Motor neuron (in vitro differentiated cells): ENCODE results near the gene POLDIP2. TPM values are rescaled to one million over a fixed set of nuclear protein-coding genes. Genes with fewer than 3 reads are reported as not detected.

Experiments used
- ATAC-seq, 8 experiments: fragments of 200-7000 bp; cut with Tn5 transposase; replicated peaks in 6 of 8; 2 replicates each; pipeline ENCODE4 v1.8.0; 2021; ENCODE audit warnings: mild to moderate bottlenecking in 8 of 8, moderate library complexity in 8 of 8
- H3K27ac ChIP-seq, 2 donors: fragments of 250-450 bp; sonication (Bioruptor Pico); 2 replicates each; pipeline ENCODE4 v1.9.0; 2021; ENCODE audit warnings: antibody characterized with exemption in 2 of 2, mild to moderate bottlenecking in 2 of 2, moderate library complexity in 1 of 2
- H3K4me1 ChIP-seq, 2 donors: fragments of 250-450 bp; sonication (Bioruptor Pico); replicated peaks in 1 of 2; 2 replicates each; pipeline ENCODE4 v1.6.1; 2021; ENCODE audit warnings: antibody characterized with exemption in 2 of 2, mild to moderate bottlenecking in 2 of 2, moderate library complexity in 1 of 2
- H3K4me3 ChIP-seq, 5 donors: fragments of 250-450 bp; sonication (Bioruptor Pico); 2 replicates each; pipeline ENCODE4 v1.9.0; 2021; ENCODE audit warnings: antibody characterized with exemption in 5 of 5, mild to moderate bottlenecking in 5 of 5, moderate library complexity in 4 of 5
- WGBS, 10 experiments: fragments of 450-650 bp; shearing (Covaris generic); methylation state at CpG; one replicate each; pipeline ENCODE4 v1.0.0; 2022; 5-methylcytosine and 5-hydroxymethylcytosine counted together
- in situ Hi-C, 9 experiments: fragments of 400-800 bp; cut with MboI; loops; one replicate each; pipeline ENCODE4 v1.15.0; 2021; ENCODE audit warnings: low sequenced_read_pairs in 9 of 9, low pct_unique_long_range_greater_than_20kb in 2 of 9; ENCODE audit not compliant: unreplicated experiment in 9 of 9
- total RNA-seq, 8 experiments: library from RNA; unstranded; fragments of 300-600 nt; gene quantifications; 2 replicates each; pipeline versions ENCODE4 v1.2.3 to v1.2.4, GENCODE V29; 2022

Gene POLDIP2
- total RNA-seq, 8 experiments from 2014 or later = 34.5 to 97.9 (median 63.9) TPM

- in situ Hi-C loops = no loop called here
- Histone ChIP-seq H3K4me3 (no peak overlapping the region), H3K4me1 (peaks cover 22 to 25% of the 10 kb centered on the region in 2 donors), H3K27ac (peak overlapping the region in 1 of 2 donors; percentile 34)
- peak in 5 of 8 experiments; percentile 31 to 68 (median 46) for ATAC-seq
- 0 to 100% (median 15%) methylated on average over 3 to 5 of the region's 5 CpGs; no CpG with 5 or more reads in 2 of the 10 experiments for WGBS, 10 experiments
These were observed 32.1 kb downstream of the POLDIP2 start for GRCh38 chr17:28325211-28325610.

- no peak overlapping the region for H3K27ac ChIP-seq
- 25 to 100% (median 63%) methylated on average over 1 to 3 of the region's 3 CpGs; no CpG with 5 or more reads in 3 of the 10 experiments for WGBS, 10 experiments
- peaks cover 22 to 29% of the 10 kb centered on the region in 2 donors for H3K4me1 ChIP-seq
- no peak overlapping the region for H3K4me3 ChIP-seq
- no peak for ATAC-seq
- in situ Hi-C loops = no loop called here
These were observed 32.5 kb downstream of the POLDIP2 start for GRCh38 chr17:28324781-28325180.

- H3K4me1 ChIP-seq = peaks cover 22 to 29% of the 10 kb centered on the region in 2 donors
- in situ Hi-C loops = no loop called here
- no peak overlapping the region for H3K27ac ChIP-seq
- no peak overlapping the region for H3K4me3 ChIP-seq
- no peak for ATAC-seq
- 43 to 100% (median 80%) methylated on average over 1 to 4 of the region's 5 CpGs; no CpG with 5 or more reads in 1 of the 10 experiments for WGBS, 10 experiments
These were observed 33.0 kb downstream of the POLDIP2 start for GRCh38 chr17:28324267-28324745.

- Histone ChIP-seq H3K4me3 (peak overlapping the region; percentile 52 to 73 (median 55)), H3K27ac (no peak overlapping the region), H3K4me1 (peaks cover 22 to 35% of the 10 kb centered on the region in 2 donors)
- no peak for ATAC-seq
- WGBS, 10 experiments = 0 to 72% (median 46%) methylated on average over 1 to 8 of the region's 8 CpGs
- in situ Hi-C loops = no loop called here
These were observed 36.9 kb downstream of the POLDIP2 start for GRCh38 chr17:28320215-28321061.

DNA sequence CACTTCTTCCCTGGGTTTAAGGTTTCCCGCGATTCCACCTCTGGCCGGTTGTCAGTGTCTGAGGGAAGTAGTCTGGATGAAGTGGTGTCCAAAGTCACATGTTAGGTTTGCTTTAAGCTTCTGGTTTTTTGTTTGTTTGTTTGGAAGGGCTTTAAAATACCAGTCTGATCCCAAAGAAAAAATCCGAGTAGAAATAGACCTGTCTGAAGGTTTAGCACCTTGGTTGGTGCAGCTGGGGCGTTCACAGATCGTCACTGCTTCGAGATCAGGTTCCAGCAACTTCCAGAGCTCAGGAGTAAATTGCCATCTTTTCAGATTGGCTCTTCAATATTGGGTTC is 37.8 kb downstream of the POLDIP2 start:
- WGBS, 10 experiments = 0 to 17% (median 0%) methylated on average over 1 to 7 of the region's 7 CpGs
- Histone ChIP-seq H3K4me1 (peaks cover 14 to 26% of the 10 kb centered on the region in 2 donors), H3K4me3 (peak overlapping the region; percentile 52 to 73 (median 55)), H3K27ac (peak overlapping the region; percentile 40 to 51)
- ATAC-seq = peak in 1 of 8 experiments; percentile 2
- in situ Hi-C loops = no loop called here

- H3K27ac ChIP-seq = peak within 1 kb of the TSS; percentile 66 to 78
- ATAC-seq = peak; percentile 94 to 98 (median 96)
- 0% methylated on average over 4 to 20 of the region's 72 CpGs; no CpG with 5 or more reads in 4 of the 10 experiments for WGBS, 10 experiments
These were observed 38.3 kb downstream of the POLDIP2 start, which contains the start of gene TMEM97 for GRCh38 chr17:28318759-28319597. TMEM97 (plus strand) TSS chr17:28319200; CDS start chr17:28319240, 40 bp downstream.

DNA sequence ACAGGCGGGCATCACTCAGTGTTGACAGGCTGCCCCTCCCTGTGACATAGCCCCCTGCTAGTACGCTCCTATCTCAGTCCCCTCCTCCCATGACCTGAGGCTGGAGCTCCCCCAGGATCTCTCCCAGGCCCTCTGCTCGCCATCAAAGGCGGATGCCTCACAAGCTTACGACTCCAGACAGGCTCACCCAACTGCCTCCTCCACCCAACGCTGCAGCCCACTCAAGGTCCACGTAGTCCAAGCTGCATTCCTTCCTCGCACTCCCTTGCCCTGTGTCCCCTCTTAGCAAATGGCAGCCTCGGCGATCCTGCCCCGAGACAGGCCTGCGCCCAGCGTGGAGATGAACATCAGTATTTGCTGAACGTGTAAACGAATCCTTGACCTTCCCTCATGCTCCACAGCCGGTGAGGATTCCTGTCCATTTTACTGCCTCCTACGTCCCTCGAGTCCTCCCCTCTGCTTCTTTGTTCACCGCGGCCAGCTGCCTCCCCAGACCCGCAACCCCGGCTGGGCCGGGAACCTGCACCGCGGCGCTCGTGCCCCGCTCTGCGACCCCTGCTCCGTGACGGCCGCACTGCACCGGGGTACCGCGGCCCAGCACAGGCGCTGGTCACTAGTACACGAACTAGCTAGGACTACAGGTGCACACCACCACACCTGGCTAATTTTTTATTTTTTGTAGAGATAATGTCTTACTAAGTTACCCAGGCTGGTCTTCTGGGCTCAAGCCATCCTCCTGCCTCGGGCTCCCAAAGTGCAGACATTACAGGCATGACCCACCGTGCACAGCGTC is 39.2 kb downstream of the POLDIP2 start:
- in situ Hi-C loops = no loop called here
- peaks cover 11 to 21% of the 10 kb centered on the region in 2 donors for H3K4me1 ChIP-seq
- 0 to 60% (median 7%) methylated on average over 1 to 20 of the region's 40 CpGs; no CpG with 5 or more reads in 3 of the 10 experiments for WGBS, 10 experiments
- peak; percentile 4 to 34 (median 19) for ATAC-seq
- H3K4me3 ChIP-seq = peak overlapping the region; percentile 52 to 73 (median 55)
- H3K27ac ChIP-seq = peak overlapping the region; percentile 66 to 78

More at GRCh38 chr17:28318759-28319597, 38.3 kb downstream of the POLDIP2 start, which contains the start of gene TMEM97:
- H3K4me3 ChIP-seq = peak within 1 kb of the TSS; percentile 52 to 73 (median 55)
- peaks cover 11 to 21% of the 10 kb centered on the region in 2 donors for H3K4me1 ChIP-seq
- in situ Hi-C loops = no loop called here

DNA sequence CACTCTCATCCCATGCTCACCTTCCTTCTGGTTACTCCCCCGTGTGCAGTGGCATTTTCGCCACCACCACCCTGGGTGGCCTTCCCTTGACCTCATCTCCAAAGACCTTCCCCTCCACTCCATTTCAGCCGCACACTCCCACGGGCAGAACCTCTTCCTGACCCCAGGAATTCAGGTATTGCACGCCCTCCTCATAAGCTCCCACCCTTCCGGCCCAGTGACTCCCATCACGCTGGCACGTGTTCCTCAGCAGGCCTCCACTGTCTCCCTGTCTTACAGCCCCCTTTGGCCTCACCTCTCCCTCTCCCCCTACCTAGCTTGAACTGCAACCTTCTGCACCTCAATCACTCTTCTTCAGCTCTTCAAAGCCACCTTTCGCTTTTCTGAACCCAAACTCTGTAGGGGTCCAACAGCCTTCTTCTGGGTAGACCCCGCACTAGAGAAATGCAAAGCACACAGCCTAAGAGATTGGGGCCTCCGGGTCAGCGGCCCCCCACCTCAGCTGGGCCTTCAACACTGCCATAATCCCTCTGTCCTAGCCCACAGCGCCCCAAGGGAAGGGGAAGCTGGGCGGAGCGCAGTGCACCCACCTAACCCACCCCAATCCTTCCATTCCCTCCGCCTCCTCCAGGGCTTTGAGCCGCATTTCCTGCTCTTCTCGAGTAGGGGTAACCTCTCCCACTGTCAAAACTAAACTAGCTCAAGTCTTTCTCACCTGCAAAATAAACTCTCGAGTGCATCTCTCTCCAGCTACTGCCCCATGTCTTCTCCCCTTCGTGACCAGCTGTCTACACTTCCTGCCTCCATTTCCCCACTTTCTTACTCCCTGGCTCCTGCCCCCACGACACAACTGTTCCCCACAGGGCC is 40.0 kb downstream of the POLDIP2 start:
- Histone ChIP-seq H3K27ac (peak overlapping the region; percentile 66 to 78), H3K4me3 (peak overlapping the region; percentile 52 to 73 (median 55)), H3K4me1 (peaks cover 11 to 21% of the 10 kb centered on the region in 2 donors)
- ATAC-seq = no peak
- in situ Hi-C loops = no loop called here
- WGBS, 10 experiments = 51 to 90% (median 81%) methylated on average over 3 to 11 of the region's 21 CpGs; no CpG with 5 or more reads in 1 of the 10 experiments

- Histone ChIP-seq H3K27ac (no peak overlapping the region), H3K4me3 (no peak overlapping the region), H3K4me1 (peaks cover 11 to 21% of the 10 kb centered on the region in 2 donors)
- in situ Hi-C loops = no loop called here
- ATAC-seq = no peak
- WGBS, 10 experiments = 14 to 100% (median 92%) methylated on average over 1 to 4 of the region's 4 CpGs; no CpG with 5 or more reads in 2 of the 10 experiments
These were observed 41.3 kb downstream of the POLDIP2 start for GRCh38 chr17:28315846-28316705.

DNA sequence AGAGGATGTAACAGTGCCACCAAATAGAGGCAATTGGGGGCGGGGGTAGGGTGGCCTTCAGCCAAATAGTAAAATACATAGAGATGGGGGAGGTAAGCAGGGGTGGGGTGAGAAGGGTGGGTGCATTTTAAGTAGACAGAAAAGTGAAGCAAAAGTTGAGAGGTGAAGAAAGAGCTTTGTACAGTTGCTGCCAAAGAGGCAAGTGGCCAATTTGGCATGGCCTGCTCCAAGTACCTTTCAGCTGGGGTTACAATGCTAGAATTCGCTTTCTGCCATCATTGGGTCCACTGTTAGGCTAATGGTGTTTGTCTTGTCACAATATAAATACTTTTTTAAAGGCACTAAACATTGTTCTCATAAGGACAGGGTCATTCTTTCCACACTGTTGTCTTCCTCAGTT is 43.5 kb downstream of the POLDIP2 start:
- Histone ChIP-seq H3K4me3 (no peak overlapping the region), H3K4me1 (peaks cover 8 to 12% of the 10 kb centered on the region in 2 donors), H3K27ac (no peak overlapping the region)
- in situ Hi-C loops = no loop called here
- no peak for ATAC-seq
- 60 to 100% (median 85%) methylated on average over 1 to 2 of the region's 2 CpGs; no CpG with 5 or more reads in 6 of the 10 experiments for WGBS, 10 experiments

DNA sequence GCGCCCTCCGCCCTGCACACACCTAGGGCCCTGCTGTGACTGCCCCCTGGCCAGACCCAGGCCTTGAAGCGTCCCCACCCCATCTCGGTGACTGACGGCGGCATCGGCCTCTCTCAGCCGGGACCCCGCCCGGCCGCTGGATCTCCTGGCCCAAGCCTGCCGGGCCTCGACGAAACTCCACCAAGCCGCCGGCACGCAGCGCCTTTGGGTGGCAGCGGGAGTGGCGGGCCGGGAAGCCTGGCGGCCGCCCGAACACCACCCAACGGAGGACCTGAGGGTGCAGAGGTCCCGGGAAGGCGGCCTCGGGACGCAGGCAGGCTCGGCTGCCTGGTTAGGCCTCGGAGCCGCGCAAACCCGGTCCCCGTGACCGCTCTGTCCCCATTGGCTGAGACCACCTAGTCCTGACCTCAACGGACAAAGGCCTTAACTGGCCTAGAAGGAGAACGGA is 50.3 kb downstream of the POLDIP2 start:
- ATAC-seq = no peak
- H3K4me1 ChIP-seq = no peaks in the 10 kb centered on the region
- WGBS, 10 experiments = 47 to 100% (median 96%) methylated on average over 1 to 5 of the region's 38 CpGs; no CpG with 5 or more reads in 4 of the 10 experiments
- in situ Hi-C loops = no loop called here
- no peak overlapping the region for H3K27ac ChIP-seq
- H3K4me3 ChIP-seq = no peak overlapping the region
